HEK293 (cell line): ENCODE data around the gene NTMT1.

Experiments
- CTCF ChIA-PET: fragments of 350-600 bp; formaldehyde crosslinking; extraction: SDS; loops from one replicate; lab custom pipeline; 2021; ENCODE audit warnings: antibody characterized with exemption; lab: Yijun Ruan, JAX
- POLR2A ChIA-PET: fragments of 300-600 bp; formaldehyde crosslinking; extraction: SDS; loops from one replicate; lab custom pipeline; 2020; ENCODE audit warnings: antibody characterized with exemption, inconsistent platforms; lab: Yijun Ruan, JAX
- H3K27ac ChIP-seq: fragments of 200-500 bp; sonication (Bioruptor generic); 2 replicates; pipeline ENCODE4 v1.5.1; 2014; ENCODE audit warnings: low read depth, low read length, control low read depth, inconsistent platforms; ENCODE audit errors: extremely low read depth
- H3K36me3 ChIP-seq, 2 experiments: fragments of 200-500 bp in 1 of 2; sonication (Bioruptor generic) in 1 of 2; 1 replicate in 1 of 2; 2 replicates in 1 of 2; pipeline ENCODE4 v1.5.1; 2014 to 2017; ENCODE audit warnings: inconsistent platforms in 2 of 2, low read length in 2 of 2; ENCODE audit not compliant: control insufficient read depth in 2 of 2, insufficient read depth in 1 of 2
- H3K4me1 ChIP-seq: fragments of 200-500 bp; sonication (Bioruptor generic); 2 replicates; pipeline ENCODE4 v1.5.1; 2014; ENCODE audit warnings: mild to moderate bottlenecking, low read length, inconsistent platforms; ENCODE audit not compliant: control insufficient read depth, insufficient read depth
- H3K4me3 ChIP-seq: 2 replicates; pipeline ENCODE4 v1.5.1; 2011; ENCODE audit warnings: low read depth, mild to moderate bottlenecking, control low read depth, low read length, moderate library complexity
- H3K9me3 ChIP-seq: fragments of 200-500 bp; sonication (Bioruptor generic); 2 replicates; pipeline ENCODE4 v1.5.1; 2014; ENCODE audit warnings: low read depth, low read length, inconsistent platforms; ENCODE audit not compliant: control insufficient read depth, insufficient read depth
- GFI1B ChIP-seq: fragments of 450-650 bp; formaldehyde crosslinking; IDR thresholded peaks from 2 replicates; pipeline ENCODE4 v1.5.1; 2016; ENCODE audit warnings: missing biosample characterization, missing genetic modification characterization
- KLF10 ChIP-seq: fragments of 450-650 bp; IDR thresholded peaks from 2 replicates; pipeline ENCODE4 v1.5.1; 2018; ENCODE audit warnings: missing biosample characterization, mild to moderate bottlenecking, missing genetic modification characterization
- OSR2 ChIP-seq: fragments of 450-650 bp; formaldehyde crosslinking; IDR thresholded peaks from 2 replicates; pipeline ENCODE4 v1.5.1; 2016; ENCODE audit warnings: missing biosample characterization, missing genetic modification characterization
- ZFP69B ChIP-seq: fragments of 450-650 bp; formaldehyde crosslinking; IDR thresholded peaks from 2 replicates; pipeline ENCODE4 v1.5.1; 2016; ENCODE audit warnings: missing biosample characterization, missing genetic modification characterization
- ZNF121 ChIP-seq: fragments of 450-650 bp; formaldehyde crosslinking; IDR thresholded peaks from 2 replicates; pipeline ENCODE4 v1.5.1; 2016; ENCODE audit warnings: missing biosample characterization, missing genetic modification characterization
- ZNF24 ChIP-seq: fragments of 450-650 bp; formaldehyde crosslinking; IDR thresholded peaks from 2 replicates; pipeline ENCODE4 v1.5.1; 2016; ENCODE audit warnings: missing biosample characterization, missing genetic modification characterization
- ZNF324 ChIP-seq: fragments of 450-650 bp; formaldehyde crosslinking; IDR thresholded peaks from 2 replicates; pipeline ENCODE4 v1.5.1; 2016; ENCODE audit warnings: missing biosample characterization, missing genetic modification characterization
- ZNF473 ChIP-seq: fragments of 450-650 bp; formaldehyde crosslinking; IDR thresholded peaks from 2 replicates; pipeline ENCODE4 v1.5.1; 2017; ENCODE audit warnings: missing biosample characterization, missing genetic modification characterization
- ZNF654 ChIP-seq: fragments of 450-650 bp; formaldehyde crosslinking; IDR thresholded peaks from 2 replicates; pipeline ENCODE4 v1.5.1; 2016; ENCODE audit warnings: low read depth, missing biosample characterization, missing genetic modification characterization
- ZNF664 ChIP-seq: fragments of 450-650 bp; formaldehyde crosslinking; IDR thresholded peaks from 2 replicates; pipeline ENCODE4 v1.5.1; 2016; ENCODE audit warnings: missing biosample characterization, missing genetic modification characterization
- ZNF701 ChIP-seq: fragments of 450-650 bp; formaldehyde crosslinking; IDR thresholded peaks from 2 replicates; pipeline ENCODE4 v1.5.1; 2016; ENCODE audit warnings: missing biosample characterization, missing genetic modification characterization
- ZNF76 ChIP-seq: fragments of 450-650 bp; formaldehyde crosslinking; IDR thresholded peaks from 2 replicates; pipeline ENCODE4; 2016; ENCODE audit warnings: low read depth, missing biosample characterization, missing genetic modification characterization, borderline replicate concordance
- ZNF768 ChIP-seq: fragments of 450-650 bp; formaldehyde crosslinking; IDR thresholded peaks from 2 replicates; pipeline ENCODE4 v1.5.1; 2018; ENCODE audit warnings: missing biosample characterization, mild to moderate bottlenecking, missing genetic modification characterization
- ZNF792 ChIP-seq: fragments of 450-650 bp; formaldehyde crosslinking; IDR thresholded peaks from 2 replicates; pipeline ENCODE4 v1.5.1; 2016; ENCODE audit warnings: missing biosample characterization, missing genetic modification characterization
- ZNF830 ChIP-seq: fragments of 450-650 bp; IDR thresholded peaks from 2 replicates; pipeline ENCODE4 v1.5.0; 2018; ENCODE audit warnings: missing biosample characterization, missing genetic modification characterization, low read depth, mild to moderate bottlenecking, moderate library complexity
- TF ChIP-seq, protein P1 (sequence below): IDR thresholded peaks from 2 replicates; pipeline ENCODE4 v1.6.1; 2011; ENCODE audit warnings: mild to moderate bottlenecking, low read depth, low read length, borderline replicate concordance
- TF ChIP-seq, protein P2 (sequence below): fragments of 450-650 bp; formaldehyde crosslinking; IDR thresholded peaks from 2 replicates; pipeline ENCODE4 v1.5.1; 2016; ENCODE audit warnings: missing biosample characterization, missing genetic modification characterization
- TF ChIP-seq, protein P3 (sequence below): fragments of 450-650 bp; formaldehyde crosslinking; IDR thresholded peaks from 2 replicates; pipeline ENCODE4 v1.5.1; 2016; ENCODE audit warnings: missing biosample characterization, missing genetic modification characterization
- TF ChIP-seq, protein P4 (sequence below): fragments of 450-650 bp; formaldehyde crosslinking; IDR thresholded peaks from 2 replicates; pipeline ENCODE4 v1.5.1; 2016; ENCODE audit warnings: missing biosample characterization, missing genetic modification characterization
- TF ChIP-seq, protein P5 (sequence below): fragments of 450-650 bp; formaldehyde crosslinking; IDR thresholded peaks from 2 replicates; pipeline ENCODE4 v1.5.1; 2016; ENCODE audit warnings: missing biosample characterization, missing genetic modification characterization
- TF ChIP-seq, protein P6 (sequence below): fragments of 450-650 bp; formaldehyde crosslinking; conservative IDR thresholded peaks from 2 replicates; pipeline ENCODE4 v1.5.1; 2016; ENCODE audit warnings: low read depth, missing biosample characterization, missing genetic modification characterization
- TF ChIP-seq, protein P7 (sequence below): fragments of 450-650 bp; formaldehyde crosslinking; IDR thresholded peaks from 2 replicates; pipeline ENCODE4 v1.5.1; 2016; ENCODE audit warnings: missing biosample characterization, missing genetic modification characterization

The NTMT1 gene

DNA sequence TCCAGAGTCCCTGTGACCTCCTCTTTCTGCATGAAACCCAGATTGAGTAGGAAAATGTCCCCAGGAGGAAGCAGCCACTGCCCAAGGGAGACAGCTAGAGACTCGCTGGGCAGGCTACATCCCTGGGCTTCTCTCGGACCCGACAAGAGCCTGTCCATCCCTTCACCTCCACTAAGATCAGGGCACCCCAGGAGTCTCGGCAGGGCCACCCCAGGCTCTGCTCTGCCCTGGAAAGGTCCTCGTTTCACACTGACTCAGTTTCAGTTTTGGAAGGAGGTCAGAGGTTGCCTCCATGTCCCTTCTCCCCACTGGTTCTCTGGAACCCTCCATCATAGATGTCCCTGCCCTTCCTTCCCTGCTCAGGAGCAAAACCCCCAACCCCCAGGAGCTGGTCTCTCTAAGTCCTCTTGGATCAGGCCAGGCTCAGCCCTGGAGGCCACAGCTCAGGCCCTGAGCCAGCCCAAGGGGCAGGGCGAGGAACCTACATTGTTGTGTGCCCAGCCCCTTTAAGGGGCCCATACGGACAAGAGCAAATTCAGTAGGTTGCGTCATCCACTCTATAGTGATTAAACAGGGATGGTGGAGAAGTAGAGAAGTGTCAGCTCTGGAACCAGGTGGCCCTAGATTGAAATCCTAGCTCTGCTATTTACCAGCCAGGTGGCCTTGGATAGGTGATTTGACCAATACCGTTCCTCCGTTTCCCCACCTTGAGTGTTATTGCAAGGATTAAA, 42.5 kb upstream of the NTMT1 start:
- no peak overlapping the region for H3K27ac ChIP-seq
- CTCF ChIA-PET, result interaction anchor here (0.8 to 2.0 kb wide), 4 partner anchors 9 to 41 kb away, joined by 3 to 6 read pairs (median 6); no protein-coding TSS in a partner anchor
- H3K36me3 ChIP-seq, result no peaks in the 10 kb centered on the region
- no peaks in the 10 kb centered on the region for H3K4me1 ChIP-seq
- H3K9me3 ChIP-seq, result no peaks in the 10 kb centered on the region
- H3K4me3 ChIP-seq, result no peak overlapping the region
- POLR2A ChIA-PET, result interaction anchor here (1.0 to 1.4 kb wide), 3 partner anchors 9 to 409 kb away, joined by 3 to 6 read pairs (median 4); partner anchors contain the start of gene IER5L
- TF ChIP-seq ZNF701 (tag by site-specific recombination) (no peak), ZNF792 (no peak), ZNF473 (tag by site-specific recombination) (no peak), ZNF324 (tag by site-specific recombination) (no peak), GFI1B (tag by site-specific recombination) (no peak), ZNF24 (tag by site-specific recombination) (no peak), ZNF121 (tag by site-specific recombination) (no peak), ZNF830 (tag by site-specific recombination) (no peak), ZNF664 (tag by site-specific recombination) (peak; percentile 83; the same call in 1 of the 2 replicates), OSR2 (tag by site-specific recombination) (no peak), ZFP69B (tag by site-specific recombination) (peak; percentile 54; the same call in 1 of the 2 replicates), ZNF76 (no peak), ZNF768 (tag by site-specific recombination) (no peak), KLF10 (tag by site-specific recombination) (no peak), ZNF654 (tag by site-specific recombination) (no peak)
- TF ChIP-seq, protein P1, sequence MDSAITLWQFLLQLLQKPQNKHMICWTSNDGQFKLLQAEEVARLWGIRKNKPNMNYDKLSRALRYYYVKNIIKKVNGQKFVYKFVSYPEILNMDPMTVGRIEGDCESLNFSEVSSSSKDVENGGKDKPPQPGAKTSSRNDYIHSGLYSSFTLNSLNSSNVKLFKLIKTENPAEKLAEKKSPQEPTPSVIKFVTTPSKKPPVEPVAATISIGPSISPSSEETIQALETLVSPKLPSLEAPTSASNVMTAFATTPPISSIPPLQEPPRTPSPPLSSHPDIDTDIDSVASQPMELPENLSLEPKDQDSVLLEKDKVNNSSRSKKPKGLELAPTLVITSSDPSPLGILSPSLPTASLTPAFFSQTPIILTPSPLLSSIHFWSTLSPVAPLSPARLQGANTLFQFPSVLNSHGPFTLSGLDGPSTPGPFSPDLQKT, result no peak
- TF ChIP-seq, protein P2, sequence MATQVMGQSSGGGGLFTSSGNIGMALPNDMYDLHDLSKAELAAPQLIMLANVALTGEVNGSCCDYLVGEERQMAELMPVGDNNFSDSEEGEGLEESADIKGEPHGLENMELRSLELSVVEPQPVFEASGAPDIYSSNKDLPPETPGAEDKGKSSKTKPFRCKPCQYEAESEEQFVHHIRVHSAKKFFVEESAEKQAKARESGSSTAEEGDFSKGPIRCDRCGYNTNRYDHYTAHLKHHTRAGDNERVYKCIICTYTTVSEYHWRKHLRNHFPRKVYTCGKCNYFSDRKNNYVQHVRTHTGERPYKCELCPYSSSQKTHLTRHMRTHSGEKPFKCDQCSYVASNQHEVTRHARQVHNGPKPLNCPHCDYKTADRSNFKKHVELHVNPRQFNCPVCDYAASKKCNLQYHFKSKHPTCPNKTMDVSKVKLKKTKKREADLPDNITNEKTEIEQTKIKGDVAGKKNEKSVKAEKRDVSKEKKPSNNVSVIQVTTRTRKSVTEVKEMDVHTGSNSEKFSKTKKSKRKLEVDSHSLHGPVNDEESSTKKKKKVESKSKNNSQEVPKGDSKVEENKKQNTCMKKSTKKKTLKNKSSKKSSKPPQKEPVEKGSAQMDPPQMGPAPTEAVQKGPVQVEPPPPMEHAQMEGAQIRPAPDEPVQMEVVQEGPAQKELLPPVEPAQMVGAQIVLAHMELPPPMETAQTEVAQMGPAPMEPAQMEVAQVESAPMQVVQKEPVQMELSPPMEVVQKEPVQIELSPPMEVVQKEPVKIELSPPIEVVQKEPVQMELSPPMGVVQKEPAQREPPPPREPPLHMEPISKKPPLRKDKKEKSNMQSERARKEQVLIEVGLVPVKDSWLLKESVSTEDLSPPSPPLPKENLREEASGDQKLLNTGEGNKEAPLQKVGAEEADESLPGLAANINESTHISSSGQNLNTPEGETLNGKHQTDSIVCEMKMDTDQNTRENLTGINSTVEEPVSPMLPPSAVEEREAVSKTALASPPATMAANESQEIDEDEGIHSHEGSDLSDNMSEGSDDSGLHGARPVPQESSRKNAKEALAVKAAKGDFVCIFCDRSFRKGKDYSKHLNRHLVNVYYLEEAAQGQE (tag by site-specific recombination), result no peak
- TF ChIP-seq, protein P3, sequence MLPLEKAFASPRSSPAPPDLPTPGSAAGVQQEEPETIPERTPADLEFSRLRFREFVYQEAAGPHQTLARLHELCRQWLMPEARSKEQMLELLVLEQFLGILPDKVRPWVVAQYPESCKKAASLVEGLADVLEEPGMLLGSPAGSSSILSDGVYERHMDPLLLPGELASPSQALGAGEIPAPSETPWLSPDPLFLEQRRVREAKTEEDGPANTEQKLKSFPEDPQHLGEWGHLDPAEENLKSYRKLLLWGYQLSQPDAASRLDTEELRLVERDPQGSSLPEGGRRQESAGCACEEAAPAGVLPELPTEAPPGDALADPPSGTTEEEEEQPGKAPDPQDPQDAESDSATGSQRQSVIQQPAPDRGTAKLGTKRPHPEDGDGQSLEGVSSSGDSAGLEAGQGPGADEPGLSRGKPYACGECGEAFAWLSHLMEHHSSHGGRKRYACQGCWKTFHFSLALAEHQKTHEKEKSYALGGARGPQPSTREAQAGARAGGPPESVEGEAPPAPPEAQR, result no peak
- TF ChIP-seq, protein P4, sequence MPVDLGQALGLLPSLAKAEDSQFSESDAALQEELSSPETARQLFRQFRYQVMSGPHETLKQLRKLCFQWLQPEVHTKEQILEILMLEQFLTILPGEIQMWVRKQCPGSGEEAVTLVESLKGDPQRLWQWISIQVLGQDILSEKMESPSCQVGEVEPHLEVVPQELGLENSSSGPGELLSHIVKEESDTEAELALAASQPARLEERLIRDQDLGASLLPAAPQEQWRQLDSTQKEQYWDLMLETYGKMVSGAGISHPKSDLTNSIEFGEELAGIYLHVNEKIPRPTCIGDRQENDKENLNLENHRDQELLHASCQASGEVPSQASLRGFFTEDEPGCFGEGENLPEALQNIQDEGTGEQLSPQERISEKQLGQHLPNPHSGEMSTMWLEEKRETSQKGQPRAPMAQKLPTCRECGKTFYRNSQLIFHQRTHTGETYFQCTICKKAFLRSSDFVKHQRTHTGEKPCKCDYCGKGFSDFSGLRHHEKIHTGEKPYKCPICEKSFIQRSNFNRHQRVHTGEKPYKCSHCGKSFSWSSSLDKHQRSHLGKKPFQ (tag by site-specific recombination), result no peak
- TF ChIP-seq, protein P5, sequence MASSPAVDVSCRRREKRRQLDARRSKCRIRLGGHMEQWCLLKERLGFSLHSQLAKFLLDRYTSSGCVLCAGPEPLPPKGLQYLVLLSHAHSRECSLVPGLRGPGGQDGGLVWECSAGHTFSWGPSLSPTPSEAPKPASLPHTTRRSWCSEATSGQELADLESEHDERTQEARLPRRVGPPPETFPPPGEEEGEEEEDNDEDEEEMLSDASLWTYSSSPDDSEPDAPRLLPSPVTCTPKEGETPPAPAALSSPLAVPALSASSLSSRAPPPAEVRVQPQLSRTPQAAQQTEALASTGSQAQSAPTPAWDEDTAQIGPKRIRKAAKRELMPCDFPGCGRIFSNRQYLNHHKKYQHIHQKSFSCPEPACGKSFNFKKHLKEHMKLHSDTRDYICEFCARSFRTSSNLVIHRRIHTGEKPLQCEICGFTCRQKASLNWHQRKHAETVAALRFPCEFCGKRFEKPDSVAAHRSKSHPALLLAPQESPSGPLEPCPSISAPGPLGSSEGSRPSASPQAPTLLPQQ (tag by site-specific recombination), result peak; percentile 44; the same call in 1 of the 2 replicates
- TF ChIP-seq, protein P6, sequence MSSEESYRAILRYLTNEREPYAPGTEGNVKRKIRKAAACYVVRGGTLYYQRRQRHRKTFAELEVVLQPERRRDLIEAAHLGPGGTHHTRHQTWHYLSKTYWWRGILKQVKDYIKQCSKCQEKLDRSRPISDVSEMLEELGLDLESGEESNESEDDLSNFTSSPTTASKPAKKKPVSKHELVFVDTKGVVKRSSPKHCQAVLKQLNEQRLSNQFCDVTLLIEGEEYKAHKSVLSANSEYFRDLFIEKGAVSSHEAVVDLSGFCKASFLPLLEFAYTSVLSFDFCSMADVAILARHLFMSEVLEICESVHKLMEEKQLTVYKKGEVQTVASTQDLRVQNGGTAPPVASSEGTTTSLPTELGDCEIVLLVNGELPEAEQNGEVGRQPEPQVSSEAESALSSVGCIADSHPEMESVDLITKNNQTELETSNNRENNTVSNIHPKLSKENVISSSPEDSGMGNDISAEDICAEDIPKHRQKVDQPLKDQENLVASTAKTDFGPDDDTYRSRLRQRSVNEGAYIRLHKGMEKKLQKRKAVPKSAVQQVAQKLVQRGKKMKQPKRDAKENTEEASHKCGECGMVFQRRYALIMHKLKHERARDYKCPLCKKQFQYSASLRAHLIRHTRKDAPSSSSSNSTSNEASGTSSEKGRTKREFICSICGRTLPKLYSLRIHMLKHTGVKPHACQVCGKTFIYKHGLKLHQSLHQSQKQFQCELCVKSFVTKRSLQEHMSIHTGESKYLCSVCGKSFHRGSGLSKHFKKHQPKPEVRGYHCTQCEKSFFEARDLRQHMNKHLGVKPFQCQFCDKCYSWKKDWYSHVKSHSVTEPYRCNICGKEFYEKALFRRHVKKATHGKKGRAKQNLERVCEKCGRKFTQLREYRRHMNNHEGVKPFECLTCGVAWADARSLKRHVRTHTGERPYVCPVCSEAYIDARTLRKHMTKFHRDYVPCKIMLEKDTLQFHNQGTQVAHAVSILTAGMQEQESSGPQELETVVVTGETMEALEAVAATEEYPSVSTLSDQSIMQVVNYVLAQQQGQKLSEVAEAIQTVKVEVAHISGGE (tag by site-specific recombination), result no peak
- TF ChIP-seq, protein P7, sequence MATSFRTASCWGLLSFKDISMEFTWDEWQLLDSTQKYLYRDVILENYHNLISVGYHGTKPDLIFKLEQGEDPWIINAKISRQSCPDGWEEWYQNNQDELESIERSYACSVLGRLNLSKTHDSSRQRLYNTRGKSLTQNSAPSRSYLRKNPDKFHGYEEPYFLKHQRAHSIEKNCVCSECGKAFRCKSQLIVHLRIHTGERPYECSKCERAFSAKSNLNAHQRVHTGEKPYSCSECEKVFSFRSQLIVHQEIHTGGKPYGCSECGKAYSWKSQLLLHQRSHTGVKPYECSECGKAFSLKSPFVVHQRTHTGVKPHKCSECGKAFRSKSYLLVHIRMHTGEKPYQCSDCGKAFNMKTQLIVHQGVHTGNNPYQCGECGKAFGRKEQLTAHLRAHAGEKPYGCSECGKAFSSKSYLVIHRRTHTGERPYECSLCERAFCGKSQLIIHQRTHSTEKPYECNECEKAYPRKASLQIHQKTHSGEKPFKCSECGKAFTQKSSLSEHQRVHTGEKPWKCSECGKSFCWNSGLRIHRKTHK (tag by site-specific recombination), result no peak
